G401.6 (cell line): ENCODE results near the gene ODAD4.

ENCODE experiments used
- FAIRE-seq: peaks from 2 replicates; lab custom pipeline; 2012; peaks lifted over from hg19 to GRCh38; lab: Jason Lieb, UNC

ODAD4 gene

DNA sequence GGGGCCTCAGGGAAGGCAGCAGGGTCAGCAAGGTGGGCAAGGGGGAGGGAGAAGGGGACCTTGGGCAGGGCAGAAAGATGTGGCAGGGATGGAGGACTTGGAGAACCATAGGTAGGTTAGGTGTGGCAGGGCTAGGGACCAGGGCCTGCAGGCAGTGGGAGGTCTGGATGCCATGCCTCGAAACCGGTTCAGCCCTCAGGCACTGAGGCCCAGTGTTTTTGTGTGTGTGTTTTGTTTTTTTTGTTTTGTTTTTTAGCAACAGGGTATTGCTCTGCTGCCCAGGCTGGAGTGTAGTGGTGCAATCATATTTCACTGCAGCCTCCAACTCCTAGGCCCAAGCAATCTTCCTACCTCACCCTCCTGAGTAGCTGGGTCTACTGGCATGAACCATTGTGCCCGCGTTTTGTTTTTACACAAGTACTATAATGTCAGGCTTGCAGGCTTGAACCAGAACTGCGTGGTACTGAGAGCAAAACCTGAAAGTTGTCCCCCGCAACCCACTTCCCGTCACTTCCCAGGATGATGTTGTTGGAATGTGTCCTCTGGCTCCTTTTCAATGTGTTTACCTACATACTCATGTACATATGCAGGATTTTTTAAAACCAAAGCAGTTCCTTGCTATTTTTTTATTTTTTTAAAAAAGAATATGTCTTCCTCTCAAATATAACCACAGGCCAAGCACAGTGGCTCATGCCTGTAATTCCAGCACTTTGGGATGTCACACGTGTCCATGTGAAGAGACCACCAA is 12.4 kb downstream of the ODAD4 start:
- FAIRE-seq, result no peak

DNA sequence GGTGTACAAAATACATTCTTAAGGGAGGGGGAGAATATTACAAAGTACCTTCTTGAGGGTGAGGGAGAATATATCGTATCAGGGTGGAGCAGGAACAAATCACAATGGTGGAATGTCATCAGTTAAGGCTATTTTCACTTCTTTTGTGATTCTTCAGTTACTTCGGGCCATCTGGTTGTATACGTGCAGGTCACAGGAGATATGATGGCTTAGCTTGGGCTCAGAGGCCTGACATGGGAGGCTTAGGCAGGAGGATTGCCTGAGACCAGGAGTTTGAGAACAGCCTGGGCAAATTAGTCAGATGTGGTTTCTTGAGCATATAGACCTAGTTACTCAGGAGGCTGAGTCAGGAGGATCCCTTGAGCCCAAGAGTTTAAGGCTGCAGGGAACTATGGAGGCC is 13.1 kb downstream of the ODAD4 start:
- no peak for FAIRE-seq

DNA sequence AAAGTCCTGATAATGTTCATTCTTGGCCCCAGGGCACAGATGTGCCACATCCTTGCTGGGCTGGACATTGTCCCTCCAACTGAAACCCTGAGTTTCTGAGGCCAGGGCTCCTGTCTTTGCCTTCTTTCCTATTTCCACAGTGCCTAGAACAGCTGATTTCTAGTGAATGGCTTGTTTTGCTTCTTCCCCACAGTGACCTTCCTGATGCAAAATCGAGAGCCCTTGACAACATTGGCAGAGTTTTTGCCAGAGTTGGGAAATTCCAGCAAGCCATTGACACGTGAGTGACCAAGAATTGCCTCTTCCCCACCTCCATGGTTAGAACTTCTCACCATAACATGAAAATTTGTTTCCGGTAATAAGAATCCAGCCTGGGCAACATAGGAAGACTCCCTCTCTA is 14.5 kb downstream of the ODAD4 start:
- FAIRE-seq, result no peak

DNA sequence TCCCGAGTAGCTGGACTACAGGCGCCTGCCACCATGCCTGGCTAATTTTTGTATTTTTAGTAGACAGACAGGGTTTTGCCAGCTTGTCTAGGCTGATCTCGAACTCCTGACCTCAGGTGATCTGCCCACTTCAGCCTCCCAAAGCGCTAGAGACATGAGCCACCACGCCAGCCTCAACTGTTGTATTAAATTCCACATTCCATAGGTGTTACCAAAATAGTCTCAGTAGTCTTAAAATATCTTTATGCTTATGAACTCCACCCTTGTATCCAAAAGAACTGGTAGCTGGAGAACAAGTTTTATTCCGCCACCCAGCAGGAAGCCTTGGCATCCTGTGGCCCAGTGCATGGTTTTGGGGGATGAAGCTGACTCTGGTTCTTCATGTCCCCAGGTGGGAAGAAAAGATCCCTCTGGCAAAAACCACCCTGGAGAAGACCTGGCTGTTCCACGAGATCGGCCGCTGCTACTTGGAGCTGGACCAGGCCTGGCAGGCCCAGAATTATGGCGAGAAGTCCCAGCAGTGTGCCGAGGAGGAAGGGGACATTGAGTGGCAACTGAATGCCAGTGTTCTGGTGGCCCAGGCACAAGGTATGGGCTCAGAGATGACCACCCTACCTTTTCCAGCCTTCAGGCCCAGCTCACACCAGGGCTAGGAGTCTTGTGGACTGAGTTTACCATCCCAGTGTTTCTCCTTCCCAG is 18.5 kb downstream of the ODAD4 start:
- FAIRE-seq, result no peak

DNA sequence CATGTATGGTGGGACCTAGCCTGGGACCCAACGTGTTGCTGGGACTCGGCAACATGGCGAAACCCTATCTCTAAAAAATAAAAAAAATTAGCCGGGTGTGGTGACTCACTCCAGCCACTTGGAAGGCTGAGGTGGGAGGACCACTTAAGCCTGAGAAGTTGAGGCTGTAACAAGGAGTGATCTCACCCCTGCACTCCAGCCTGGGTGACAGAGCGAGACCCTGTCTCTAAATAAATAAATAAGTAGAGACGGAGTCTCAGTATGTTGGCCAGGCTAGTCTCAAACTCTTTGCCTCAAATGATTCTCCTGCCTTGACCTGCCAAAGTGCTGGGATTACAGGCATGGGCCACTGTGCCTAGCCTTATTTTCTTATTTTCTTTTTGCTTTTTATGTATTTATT is 26.1 kb downstream of the ODAD4 start:
- FAIRE-seq, result no peak

DNA sequence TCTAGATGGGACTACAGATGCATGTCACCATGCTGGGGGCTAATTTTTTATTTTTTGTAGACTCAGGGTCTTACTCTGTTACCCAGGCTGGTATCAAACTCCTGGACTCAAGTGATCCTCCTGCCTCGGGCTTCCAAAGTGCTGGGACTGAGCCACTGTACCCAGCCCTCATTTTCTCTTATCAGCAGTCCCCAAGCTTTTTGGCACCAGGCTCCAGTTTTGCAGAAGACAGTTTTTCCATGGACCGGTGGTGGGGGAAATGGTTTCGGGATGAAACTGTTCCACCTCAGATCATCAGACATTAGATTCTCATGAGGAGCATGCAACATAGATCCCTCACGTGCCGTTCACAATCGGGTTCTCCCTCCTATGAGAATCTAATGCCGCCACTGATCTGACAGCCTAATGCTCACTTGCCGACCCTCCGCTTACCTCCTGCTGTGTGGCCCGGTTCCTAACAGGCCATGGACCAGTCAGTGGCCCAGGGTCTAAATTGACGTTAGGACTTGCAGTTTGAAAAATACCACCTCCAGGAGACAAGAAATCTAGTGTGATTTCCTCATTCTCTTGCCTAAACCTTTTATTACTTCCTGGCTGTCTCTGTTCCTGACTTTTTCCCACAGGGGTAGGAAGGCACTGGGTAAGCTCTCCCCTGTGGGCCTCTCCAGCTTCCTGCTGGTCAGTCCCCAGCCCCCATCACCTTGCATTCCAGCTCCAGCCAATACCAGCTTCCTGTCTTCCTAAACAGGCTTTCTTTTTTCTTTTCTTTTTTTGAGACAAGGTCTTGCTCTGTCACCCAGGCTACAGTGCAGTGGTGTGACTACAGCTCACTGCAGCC is 26.8 kb downstream of the ODAD4 start:
- no peak for FAIRE-seq

DNA sequence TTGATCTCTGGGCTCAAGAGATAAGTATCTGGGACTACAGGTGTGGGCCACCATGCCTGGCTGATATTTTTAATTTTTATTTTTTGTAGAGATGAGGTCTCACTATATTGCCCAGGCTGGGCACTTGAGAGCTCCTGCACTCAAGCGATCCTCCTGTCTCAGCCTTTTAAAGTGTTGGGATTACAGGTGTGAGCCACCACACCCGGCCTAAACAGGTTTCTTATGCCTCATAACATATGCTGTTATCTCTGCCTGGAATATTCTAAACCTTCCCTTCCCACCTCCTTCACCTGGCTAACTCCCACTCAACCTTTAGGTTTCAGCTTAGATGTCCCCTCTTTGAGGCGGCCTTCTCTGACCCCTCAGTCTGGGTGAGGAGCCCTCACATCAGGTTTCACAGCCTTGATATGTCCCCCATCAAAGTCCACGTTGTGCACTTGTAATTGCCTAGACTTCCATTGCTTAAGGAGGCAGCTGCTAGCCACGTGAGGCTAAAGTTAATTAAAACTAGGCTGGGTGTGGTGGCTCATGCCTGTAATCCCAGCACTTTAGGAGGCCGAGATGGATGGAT is 27.5 kb downstream of the ODAD4 start:
- no peak for FAIRE-seq

DNA sequence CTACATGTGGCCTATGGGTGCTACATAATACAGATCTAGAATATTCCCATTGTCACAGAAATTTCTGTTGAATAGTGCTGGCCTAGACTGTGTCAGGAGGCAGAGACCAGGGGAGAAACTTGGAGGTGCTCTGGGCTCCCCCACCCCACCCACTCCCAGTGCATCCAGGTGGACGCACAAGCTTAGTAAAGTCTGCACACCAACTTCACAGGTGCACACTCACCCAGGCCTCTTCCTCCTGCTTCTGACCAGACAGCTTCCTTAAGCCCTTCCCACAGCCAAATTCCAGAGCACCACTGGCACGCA is 28.6 kb downstream of the ODAD4 start:
- no peak for FAIRE-seq

DNA sequence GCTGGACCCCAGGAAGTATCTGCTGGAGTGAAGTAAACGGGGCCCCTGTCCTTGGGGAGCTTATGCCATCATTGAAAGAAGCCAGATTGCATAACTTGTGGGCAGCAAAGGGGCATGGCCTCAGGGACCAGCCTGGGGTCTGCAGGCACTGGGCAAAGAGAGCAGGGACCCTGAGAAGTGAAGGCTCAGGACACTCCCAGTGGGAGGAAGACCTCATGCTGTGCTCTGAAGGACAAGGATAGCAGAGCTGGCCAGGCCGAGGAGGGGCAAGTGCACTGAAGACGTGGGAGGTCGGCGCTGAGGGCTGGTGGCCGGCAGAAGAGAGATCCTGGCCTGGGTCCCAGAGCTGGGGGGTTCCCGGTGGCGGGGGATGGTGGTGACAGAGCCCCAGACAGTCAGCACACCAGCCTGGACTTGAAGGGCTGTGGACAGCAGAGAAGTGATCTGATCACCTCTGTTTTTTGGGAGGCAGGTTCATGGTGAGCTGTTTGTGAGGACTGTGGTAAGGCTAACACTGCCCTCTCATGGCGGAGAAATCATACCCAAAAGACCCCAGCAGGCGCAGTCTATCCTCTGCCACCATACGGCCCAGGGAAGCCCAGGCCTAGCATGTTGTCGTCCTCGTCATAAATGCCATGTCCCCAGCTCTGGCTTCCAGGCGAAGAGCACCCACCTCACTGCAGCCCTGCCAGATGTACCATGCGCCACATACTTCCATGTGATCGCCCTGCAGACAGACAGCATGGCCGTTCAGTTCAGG is 29.1 kb downstream of the ODAD4 start:
- FAIRE-seq, result peak; percentile 64

GRCh38 chr17:41962111-41962510 is 31.7 kb downstream of the ODAD4 start:
- no peak for FAIRE-seq

DNA sequence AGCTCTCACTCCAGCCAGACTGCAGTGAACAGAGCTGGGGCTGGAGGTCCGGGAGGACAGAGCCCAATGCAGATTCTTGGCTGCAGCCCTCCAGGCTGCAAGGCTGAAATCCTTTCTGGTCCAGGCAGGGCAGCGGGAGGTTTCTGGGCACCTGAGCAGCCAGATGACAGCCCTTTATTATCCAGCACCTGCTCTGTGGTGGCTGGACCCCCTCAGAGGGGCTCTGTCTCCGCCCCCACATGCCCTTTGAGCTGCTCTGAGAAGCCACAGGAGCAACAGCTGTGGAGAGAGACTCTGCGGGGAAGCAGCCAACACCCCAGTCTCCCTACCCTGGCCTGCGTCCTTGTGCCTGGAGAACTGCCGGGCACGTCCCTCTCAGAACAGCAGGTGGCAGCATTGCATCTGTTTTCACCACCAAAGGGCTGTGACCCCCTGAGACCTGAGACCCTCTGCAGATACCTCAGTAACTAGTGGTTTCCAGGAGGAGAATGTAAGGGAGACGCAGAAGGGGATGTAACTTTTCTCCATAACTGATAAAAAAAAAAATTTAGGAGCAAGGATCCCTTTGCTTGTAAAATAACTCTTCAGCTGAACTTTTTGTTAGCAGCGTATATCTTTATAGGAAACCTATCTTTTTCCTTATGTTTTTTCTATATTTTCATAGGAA is 32.5 kb downstream of the ODAD4 start:
- FAIRE-seq, result peak; percentile 45

- FAIRE-seq, result peak; percentile 30
Observed at GRCh38 chr17:41965694-41966462, 35.5 kb downstream of the ODAD4 start.

DNA sequence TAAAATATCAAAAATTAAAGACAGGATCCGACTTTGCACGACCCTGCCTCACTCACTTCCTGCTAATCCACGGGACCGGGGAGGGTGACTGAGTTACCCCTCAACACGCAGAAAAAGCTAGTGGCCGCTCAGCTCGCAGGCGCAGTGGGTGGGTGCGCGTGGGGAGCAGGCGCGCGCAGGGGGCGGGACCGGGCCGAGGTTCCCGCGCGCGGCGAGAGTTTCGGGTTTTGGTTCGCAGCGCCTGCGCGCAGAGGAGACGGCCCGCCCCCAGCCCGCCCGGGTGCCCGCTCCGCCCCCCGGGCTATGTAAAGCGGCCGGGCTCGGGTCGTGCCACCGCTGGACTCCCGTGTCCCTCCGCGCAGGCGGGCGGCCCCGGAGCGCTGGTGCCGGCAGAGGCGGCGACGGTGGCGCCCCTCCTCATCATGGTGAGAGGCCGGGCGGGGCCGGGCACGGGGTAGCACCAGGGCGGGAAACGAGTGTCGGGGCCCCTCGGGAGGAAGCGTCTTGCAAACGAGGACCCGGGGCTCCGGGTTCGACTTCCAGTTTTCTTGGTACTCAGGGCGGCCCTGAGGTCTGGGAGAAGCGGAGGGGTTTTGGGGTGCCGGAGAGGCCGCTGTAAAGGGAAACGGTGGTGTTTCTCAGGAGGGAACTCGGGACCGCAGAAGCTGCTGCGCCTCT is 36.2 kb downstream of the ODAD4 start, which contains the start of gene CNP:
TSS of gene CNP (plus strand) at position 333 of the 678 bp plus-strand sequence. CDS start at position 423, 90 bp downstream.
- no peak for FAIRE-seq

DNA sequence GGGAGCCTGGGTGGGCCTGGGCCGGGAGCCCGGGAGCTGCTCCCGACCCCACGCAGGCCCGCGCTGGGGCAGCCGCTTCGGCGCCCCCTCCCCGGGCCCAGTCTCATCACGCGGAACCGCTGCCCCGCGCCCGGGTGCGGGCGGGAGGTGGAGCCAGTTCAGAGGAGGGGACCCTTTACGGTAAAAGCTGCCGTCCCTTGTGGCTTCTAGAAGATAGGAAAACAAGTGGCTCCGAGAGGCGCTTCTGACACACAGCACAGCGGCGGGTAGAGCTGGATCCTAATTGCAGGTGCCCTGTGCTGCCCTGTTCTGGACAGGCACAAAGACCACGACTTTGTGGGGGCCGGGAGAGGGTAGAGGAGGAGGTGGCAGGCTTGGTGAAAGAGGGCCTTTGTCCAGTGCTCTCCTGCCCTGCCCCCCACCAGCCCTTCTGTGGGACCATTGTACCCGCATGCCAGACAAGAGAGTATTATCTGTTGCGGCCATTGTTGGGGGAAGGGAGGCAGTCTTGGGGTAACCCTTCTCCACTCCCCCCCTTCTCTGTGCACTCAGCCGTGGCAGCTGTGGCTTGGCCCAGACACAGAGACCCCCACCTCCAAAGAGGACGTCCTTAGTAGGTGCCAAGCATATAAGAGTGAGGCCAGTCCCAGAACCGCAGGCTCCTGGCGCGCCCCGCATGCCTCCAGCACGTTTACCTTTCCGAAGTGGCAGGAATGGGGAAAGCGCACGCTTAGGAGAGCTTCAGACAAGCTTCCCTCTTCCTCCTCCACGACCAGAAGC is 36.9 kb downstream of the ODAD4 start:
- FAIRE-seq, result no peak

DNA sequence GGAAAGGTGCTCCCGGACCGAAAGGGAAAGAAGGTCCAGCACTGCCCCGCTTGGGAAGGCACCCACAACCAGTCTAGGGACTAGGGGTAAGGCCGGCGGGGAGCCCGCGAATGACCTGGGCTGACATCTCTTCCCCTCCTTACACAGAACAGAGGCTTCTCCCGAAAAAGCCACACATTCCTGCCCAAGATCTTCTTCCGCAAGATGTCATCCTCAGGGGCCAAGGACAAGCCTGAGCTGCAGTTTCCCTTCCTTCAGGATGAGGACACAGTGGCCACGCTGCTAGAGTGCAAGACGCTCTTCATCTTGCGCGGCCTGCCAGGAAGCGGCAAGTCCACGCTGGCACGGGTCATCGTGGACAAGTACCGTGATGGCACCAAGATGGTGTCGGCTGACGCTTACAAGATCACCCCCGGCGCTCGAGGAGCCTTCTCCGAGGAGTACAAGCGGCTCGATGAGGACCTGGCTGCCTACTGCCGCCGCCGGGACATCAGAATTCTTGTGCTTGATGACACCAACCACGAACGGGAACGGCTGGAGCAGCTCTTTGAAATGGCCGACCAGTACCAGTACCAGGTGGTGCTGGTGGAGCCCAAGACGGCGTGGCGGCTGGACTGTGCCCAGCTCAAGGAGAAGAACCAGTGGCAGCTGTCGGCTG is 37.6 kb downstream of the ODAD4 start:
- no peak for FAIRE-seq

DNA sequence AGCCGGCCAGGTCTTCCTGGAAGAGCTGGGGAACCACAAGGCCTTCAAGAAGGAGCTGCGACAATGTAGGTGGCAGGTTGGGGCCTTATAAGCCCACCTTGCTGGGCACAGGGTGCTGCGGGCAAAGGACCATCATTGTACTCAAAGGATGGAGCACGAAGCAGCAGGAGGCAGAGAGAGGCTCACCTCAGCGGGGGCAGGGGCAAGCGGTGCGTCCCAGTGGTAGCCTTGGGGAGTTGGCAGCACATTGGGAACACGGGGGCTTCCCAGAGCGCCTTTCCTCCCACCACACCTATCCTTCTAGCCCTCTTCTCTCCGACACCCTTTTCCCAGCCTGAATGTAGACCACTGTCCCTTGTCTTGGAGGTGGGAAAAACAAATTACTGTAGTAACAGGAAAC is 38.3 kb downstream of the ODAD4 start:
- no peak for FAIRE-seq

DNA sequence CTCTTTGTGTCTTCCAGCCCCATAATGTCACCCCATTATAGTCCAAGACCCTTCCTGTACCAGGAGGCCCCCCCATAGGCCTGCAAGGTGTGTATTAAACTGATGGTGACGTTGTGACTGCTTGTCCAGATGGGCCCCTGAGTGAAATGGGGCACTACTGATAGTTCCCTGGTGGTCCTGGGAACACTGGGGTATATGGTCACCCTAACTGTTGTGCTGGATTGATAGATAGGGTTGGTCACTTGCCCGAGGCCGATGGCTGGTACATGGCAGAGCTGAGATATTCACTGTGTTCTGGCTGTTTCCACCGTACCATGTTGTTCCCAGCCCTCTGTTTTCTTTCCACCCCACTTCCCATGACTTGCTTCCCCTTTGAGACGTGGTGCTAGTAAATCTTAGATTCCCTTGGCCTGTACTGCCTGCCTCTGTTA is 40.5 kb downstream of the ODAD4 start:
- FAIRE-seq, result no peak

- no peak for FAIRE-seq
Observed at GRCh38 chr17:41971721-41972523, 41.5 kb downstream of the ODAD4 start.
